DND-41 (cell line): ENCODE measurements around the gene LAMTOR4.
"Not testable (repeated sequence)": the region's sequence is repeated elsewhere in the genome, so short reads cannot be mapped to it uniquely, and the experiment has no call there.

ENCODE experiments used
- ATAC-seq: fragments of 200-7000 bp; cut with Tn5 transposase; 3 replicates; pipeline ENCODE4 v1.9.1; 2021; ENCODE audit warnings: low read depth; ENCODE audit not compliant: insufficient read depth
- DNase-seq: peaks from one replicate; pipeline ENCODE4 v3.0.0-alpha.2; 2020
- H2AFZ ChIP-seq: 2 replicates; pipeline ENCODE4 v1.6.0; 2012; ENCODE audit warnings: low read depth, low read length
- H3K27ac ChIP-seq: 2 replicates; pipeline ENCODE4 v1.5.1; 2012; ENCODE audit warnings: low read length, inconsistent platforms
- H3K27me3 ChIP-seq: fragments of 200-600 bp; sonication (generic); 2 replicates; pipeline ENCODE4 v1.6.0; 2012; ENCODE audit warnings: low read length, mild to moderate bottlenecking, inconsistent platforms; ENCODE audit not compliant: insufficient read depth, poor library complexity
- H3K36me3 ChIP-seq: 2 replicates; pipeline ENCODE4 v1.5.1; 2012; ENCODE audit warnings: low read length, inconsistent platforms; ENCODE audit not compliant: insufficient read depth
- H3K4me1 ChIP-seq: 2 replicates; pipeline ENCODE4 v1.5.1; 2012; ENCODE audit warnings: mild to moderate bottlenecking, low read length; ENCODE audit not compliant: insufficient read depth
- H3K4me2 ChIP-seq: 2 replicates; pipeline ENCODE4 v1.6.0; 2012; ENCODE audit warnings: mild to moderate bottlenecking, moderate library complexity, low read length, inconsistent platforms; ENCODE audit not compliant: insufficient read depth
- H3K4me3 ChIP-seq, 2 experiments: fragments of 200-600 bp in 1 of 2; shearing (Covaris generic) in 1 of 2; 2 replicates each; pipeline ENCODE4 v1.5.1; 2012 to 2016; ENCODE audit warnings: inconsistent platforms in 2 of 2, low read length in 2 of 2, mild to moderate bottlenecking in 2 of 2, low read depth in 1 of 2, moderate library complexity in 1 of 2
- H3K79me2 ChIP-seq: 2 replicates; pipeline ENCODE4 v1.6.0; 2012; ENCODE audit warnings: low read length, inconsistent platforms; ENCODE audit not compliant: insufficient read depth
- H3K9ac ChIP-seq: 2 replicates; pipeline ENCODE4 v1.6.0; 2012; ENCODE audit warnings: low read depth, mild to moderate bottlenecking, inconsistent platforms, low read length, moderate library complexity
- H3K9me3 ChIP-seq: 2 replicates; pipeline ENCODE4 v1.5.1; 2012; ENCODE audit warnings: low read length, moderate library complexity, mild to moderate bottlenecking, inconsistent platforms; ENCODE audit not compliant: insufficient read depth, severe bottlenecking
- H4K20me1 ChIP-seq: 2 replicates; pipeline ENCODE4 v1.6.0; 2012; ENCODE audit warnings: low read length; ENCODE audit not compliant: insufficient read depth
- EZH2 ChIP-seq: IDR thresholded peaks from 3 replicates; pipeline ENCODE4 v1.6.1; 2012; ENCODE audit warnings: borderline replicate concordance, low read depth, mild to moderate bottlenecking, moderate library complexity, low read length, inconsistent platforms; ENCODE audit not compliant: severe bottlenecking
- TF ChIP-seq, protein P1 (sequence below): IDR thresholded peaks from 2 replicates; pipeline ENCODE4 v1.5.1; 2012; ENCODE audit warnings: borderline replicate concordance, low read length, moderate library complexity, mild to moderate bottlenecking; ENCODE audit not compliant: poor library complexity, severe bottlenecking; ENCODE audit errors: extremely low read depth

Gene LAMTOR4

DNA sequence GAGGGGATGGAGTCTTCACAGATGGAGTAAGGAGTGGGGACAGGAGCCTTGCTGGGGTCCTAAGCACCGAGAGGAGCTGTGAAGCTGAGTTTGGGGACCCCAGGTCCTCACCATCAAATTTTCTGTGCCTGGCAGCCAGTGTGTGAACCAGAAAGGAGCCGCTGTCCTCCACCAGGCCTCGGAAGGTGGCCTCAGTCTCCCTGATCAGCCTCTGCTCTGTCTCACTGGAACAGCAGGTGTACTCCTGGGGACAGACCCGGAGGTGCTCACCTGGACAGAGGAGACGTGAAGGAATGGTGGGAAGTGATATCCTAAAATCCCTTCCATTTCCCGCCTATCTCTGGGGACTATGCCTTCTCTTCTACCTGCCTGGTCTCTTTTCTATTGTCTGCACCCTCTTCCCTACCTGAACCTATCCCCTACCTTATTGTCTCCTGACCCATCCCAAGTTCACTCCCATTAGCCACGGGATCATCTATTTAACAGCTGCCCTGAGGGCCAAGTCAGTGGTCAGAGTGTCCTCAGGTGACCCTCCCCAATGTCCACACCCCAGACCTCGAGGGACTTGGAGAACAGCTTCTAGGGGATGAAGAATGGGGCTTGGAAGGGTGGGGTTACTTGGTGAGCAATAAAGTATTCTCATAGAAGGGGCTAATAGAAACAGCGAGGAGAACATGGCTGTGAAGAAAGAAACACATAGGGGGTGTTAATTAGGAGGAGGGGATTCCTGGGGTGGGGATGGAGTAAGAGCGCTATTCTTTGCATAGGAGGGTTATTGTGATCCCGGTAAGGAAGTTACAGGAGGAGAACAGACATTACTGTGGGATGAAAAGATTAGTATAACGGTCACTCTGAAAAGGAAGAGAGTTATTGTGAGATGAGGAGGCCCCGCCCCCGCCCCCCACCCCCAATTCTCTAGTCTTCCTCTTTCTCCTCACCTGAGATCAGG lies 27.7 kb downstream of the LAMTOR4 start:
- ATAC-seq (no peak), DNase-seq (no peak)
- TF ChIP-seq, protein P1, sequence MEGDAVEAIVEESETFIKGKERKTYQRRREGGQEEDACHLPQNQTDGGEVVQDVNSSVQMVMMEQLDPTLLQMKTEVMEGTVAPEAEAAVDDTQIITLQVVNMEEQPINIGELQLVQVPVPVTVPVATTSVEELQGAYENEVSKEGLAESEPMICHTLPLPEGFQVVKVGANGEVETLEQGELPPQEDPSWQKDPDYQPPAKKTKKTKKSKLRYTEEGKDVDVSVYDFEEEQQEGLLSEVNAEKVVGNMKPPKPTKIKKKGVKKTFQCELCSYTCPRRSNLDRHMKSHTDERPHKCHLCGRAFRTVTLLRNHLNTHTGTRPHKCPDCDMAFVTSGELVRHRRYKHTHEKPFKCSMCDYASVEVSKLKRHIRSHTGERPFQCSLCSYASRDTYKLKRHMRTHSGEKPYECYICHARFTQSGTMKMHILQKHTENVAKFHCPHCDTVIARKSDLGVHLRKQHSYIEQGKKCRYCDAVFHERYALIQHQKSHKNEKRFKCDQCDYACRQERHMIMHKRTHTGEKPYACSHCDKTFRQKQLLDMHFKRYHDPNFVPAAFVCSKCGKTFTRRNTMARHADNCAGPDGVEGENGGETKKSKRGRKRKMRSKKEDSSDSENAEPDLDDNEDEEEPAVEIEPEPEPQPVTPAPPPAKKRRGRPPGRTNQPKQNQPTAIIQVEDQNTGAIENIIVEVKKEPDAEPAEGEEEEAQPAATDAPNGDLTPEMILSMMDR, result no peak
- no peak for TF ChIP-seq EZH2
- peaks cover 18% of the 10 kb centered on the region for H3K36me3 ChIP-seq
- H3K27me3 ChIP-seq, result no peaks in the 10 kb centered on the region
- H3K9ac ChIP-seq, result peak overlapping the region; percentile 71
- no peaks in the 10 kb centered on the region for H3K9me3 ChIP-seq
- peaks cover 6% of the 10 kb centered on the region for H3K79me2 ChIP-seq
- H4K20me1 ChIP-seq, result peaks cover 2% of the 10 kb centered on the region; the same call in 1 of the 2 replicates
- peak overlapping the region; percentile 89 for H2AFZ ChIP-seq
- H3K4me2 ChIP-seq, result peak overlapping the region; percentile 95
- peaks cover 48% of the 10 kb centered on the region for H3K4me1 ChIP-seq
- H3K4me3 ChIP-seq, result peak overlapping the region; percentile 73 to 90; a peak in 3 of 4 replicates
- peak overlapping the region; percentile 65; the same call in 1 of the 2 replicates for H3K27ac ChIP-seq

DNA sequence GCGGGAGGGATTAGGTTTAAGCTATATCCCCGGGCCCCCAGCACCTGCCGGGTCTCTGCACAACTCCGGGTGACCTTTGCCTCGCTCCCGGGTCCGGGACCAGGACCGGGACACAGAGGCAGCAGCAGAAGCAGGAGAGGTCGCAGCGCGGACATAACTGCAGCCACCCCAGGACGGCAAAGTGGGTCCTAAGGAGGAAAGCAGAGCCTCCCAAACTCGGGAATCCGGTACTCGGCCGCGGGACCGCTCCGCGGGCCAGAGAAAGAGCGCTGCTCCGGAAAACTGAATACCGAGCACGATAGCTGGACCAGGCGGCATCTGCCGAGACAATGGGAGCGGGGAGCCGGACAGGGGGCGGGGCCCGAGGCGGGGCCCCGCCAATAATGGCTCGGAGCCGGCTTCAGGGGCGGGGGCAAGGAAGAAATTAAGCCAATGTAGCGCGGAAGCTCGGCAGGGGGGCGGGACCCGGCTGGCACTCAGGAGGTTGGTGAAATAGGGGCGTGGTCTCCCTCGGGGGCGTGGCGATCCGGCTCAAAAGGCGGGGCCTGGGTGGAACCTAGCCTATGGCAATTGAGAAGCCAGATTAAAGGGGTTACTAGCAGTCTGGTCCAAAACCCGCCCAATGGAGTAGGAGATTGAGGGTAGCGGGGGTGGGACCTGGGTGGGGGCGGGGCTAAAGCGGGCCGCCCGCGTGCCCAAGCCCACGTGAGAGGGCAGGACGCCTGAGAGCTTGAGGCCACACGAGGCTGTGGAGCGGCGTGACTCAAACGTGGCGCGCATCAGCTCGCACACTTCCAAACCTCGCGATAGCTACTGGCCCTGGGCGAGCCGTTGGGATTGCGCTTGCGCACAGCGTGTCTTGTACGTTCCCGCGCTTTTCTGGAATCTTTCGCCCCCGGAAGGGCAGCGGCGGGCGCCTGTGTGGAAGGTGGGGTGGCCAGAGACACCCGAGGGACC lies 28.6 kb downstream of the LAMTOR4 start, which contains the start of the genes GPC2 and STAG3:
GPC2 (minus strand) TSS at position 337 of the 957 bp plus-strand sequence; CDS start at position 155, 182 bp downstream.
STAG3 (plus strand) TSS at position 874 of the 957 bp plus-strand sequence. CDS start 2,639 bp downstream, outside the sequence.
- Histone ChIP-seq H4K20me1 (peaks cover 2% of the 10 kb centered on the region; the same call in 1 of the 2 replicates), H3K9ac (peak within 1 kb of the TSS; percentile 71), H3K27me3 (no peaks in the 10 kb centered on the region), H2AFZ (peak within 1 kb of the TSS; percentile 89), H3K4me3 (peak within 1 kb of the TSS; percentile 73 to 90; a peak in 3 of 4 replicates), H3K79me2 (peaks cover 6% of the 10 kb centered on the region), H3K4me1 (peaks cover 50% of the 10 kb centered on the region), H3K36me3 (peaks cover 18% of the 10 kb centered on the region), H3K9me3 (no peaks in the 10 kb centered on the region), H3K4me2 (peak within 1 kb of the TSS; percentile 95), H3K27ac (peak within 1 kb of the TSS; percentile 65)
- peak; percentile 91 for ATAC-seq
- TF ChIP-seq EZH2, result no peak
- TF ChIP-seq, protein P1, result no peak
- DNase-seq, result peak; percentile 100

DNA sequence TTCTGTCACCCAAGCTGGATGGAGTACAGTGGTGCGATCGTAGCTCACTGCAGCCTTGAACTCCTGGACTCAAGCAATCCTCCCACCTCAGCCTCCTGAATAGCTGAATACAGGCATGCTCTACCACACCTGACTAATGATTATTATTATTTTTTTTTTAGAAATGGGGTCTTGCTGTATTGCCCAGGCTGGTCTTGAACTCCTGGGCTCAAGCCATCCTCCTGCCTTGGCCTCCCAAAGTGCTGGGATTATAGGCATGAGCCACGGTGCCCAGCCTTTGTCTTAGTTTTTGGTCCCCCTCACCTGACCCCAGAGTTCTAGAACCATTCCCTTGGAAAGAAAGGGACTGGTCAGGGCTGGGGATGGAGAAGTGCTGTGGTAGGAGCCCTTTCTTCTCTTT lies 31.4 kb downstream of the LAMTOR4 start:
- H3K4me1 ChIP-seq, result peaks cover 50% of the 10 kb centered on the region
- H4K20me1 ChIP-seq, H3K9me3 ChIP-seq, ATAC-seq, H3K27me3 ChIP-seq, H3K79me2 ChIP-seq, H3K36me3 ChIP-seq, DNase-seq: not testable (repeated sequence)
- peak overlapping the region; percentile 0; the same call in 1 of the 2 replicates for H3K9ac ChIP-seq
- peak overlapping the region; percentile 35 for H3K4me2 ChIP-seq
- peak overlapping the region; percentile 58 for H3K27ac ChIP-seq
- H2AFZ ChIP-seq, result peak overlapping the region; percentile 19
- peak overlapping the region in 1 of 2 experiments; percentile 11; a peak in 1 of 4 replicates for H3K4me3 ChIP-seq

DNA sequence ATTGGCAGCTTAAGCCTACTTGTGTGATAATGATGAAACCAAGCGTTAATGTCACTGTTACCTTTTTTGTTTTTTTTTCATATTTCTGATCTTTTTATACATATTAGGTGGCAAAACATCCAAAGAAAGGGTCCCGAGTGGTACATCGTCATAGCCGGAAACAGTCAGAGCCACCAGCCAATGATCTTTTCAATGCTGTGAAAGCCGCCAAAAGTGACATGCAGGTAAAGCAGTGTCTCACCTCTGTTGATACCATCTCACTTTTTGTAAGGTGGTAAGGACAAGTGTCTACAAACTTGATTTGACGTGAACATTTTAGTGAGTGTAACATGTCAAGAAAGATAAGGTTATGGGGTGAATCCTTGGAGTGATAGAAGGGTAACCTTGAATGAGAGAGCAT lies 33.9 kb downstream of the LAMTOR4 start:
- not testable (repeated sequence) for H3K9ac ChIP-seq, H3K36me3 ChIP-seq, H3K9me3 ChIP-seq, DNase-seq, ATAC-seq, H3K27ac ChIP-seq, H3K4me2 ChIP-seq, H2AFZ ChIP-seq, H3K27me3 ChIP-seq, H3K4me3 ChIP-seq, H3K79me2 ChIP-seq, H4K20me1 ChIP-seq
- peaks cover 28% of the 10 kb centered on the region for H3K4me1 ChIP-seq

DNA sequence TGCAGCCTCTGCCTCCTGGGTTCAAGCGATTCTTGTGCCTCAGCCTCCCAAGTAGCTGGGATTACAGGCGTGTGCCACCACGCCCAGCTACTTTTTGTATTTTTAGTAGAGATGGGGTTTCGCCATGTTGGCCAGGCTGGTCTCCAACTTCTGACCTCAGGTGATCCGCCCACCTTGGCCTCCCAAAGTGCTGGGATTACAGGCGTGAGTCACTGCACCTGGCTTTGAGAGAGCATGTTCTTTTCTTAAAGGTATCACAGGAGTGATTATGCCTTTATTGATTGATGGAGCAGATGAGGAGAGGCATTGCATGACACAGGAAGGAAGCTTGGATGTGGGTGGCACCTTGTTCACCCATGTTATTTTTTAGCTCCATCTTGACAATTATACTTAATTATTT lies 34.4 kb downstream of the LAMTOR4 start:
- H3K36me3 ChIP-seq, DNase-seq, H3K4me2 ChIP-seq, H3K4me3 ChIP-seq, H3K9ac ChIP-seq, H3K27ac ChIP-seq, H3K9me3 ChIP-seq, ATAC-seq, H2AFZ ChIP-seq, H4K20me1 ChIP-seq, H3K27me3 ChIP-seq, H3K79me2 ChIP-seq: not testable (repeated sequence)
- H3K4me1 ChIP-seq, result peaks cover 23% of the 10 kb centered on the region
